Parathyroid adenoma (tissue), 2 donors: ENCODE data around the gene INTS3.

Source experiments
- H2AFZ ChIP-seq: fragments of 300-600 bp; sonication (generic); one replicate; pipeline ENCODE4 v1.7.0; 2017; ENCODE audit warnings: antibody characterized with exemption, mild to moderate bottlenecking
- H3K27ac ChIP-seq: fragments of 300-600 bp; sonication (generic); one replicate; pipeline ENCODE4 v1.7.0; 2017
- H3K27me3 ChIP-seq: fragments of 300-600 bp; sonication (generic); one replicate; pipeline ENCODE4 v1.7.0; 2017; ENCODE audit warnings: low read length; ENCODE audit not compliant: control insufficient read depth, insufficient read depth
- H3K36me3 ChIP-seq: fragments of 300-600 bp; sonication (generic); one replicate; pipeline ENCODE4 v1.7.0; 2017; ENCODE audit warnings: low read length; ENCODE audit not compliant: control insufficient read depth, insufficient read depth
- H3K4me1 ChIP-seq: fragments of 300-600 bp; sonication (generic); one replicate; pipeline ENCODE4 v1.7.0; 2017; ENCODE audit warnings: control low read depth
- H3K4me2 ChIP-seq: fragments of 300-600 bp; sonication (generic); one replicate; pipeline ENCODE4 v1.7.0; 2017; ENCODE audit warnings: low read length
- H3K4me3 ChIP-seq: fragments of 300-600 bp; sonication (generic); one replicate; pipeline ENCODE4 v1.7.0; 2017; ENCODE audit warnings: low read depth, low read length
- H3K79me2 ChIP-seq: fragments of 300-600 bp; sonication (generic); one replicate; pipeline ENCODE4 v1.7.0; 2017; ENCODE audit warnings: control low read depth
- H3K9ac ChIP-seq: fragments of 300-600 bp; sonication (generic); one replicate; pipeline ENCODE4 v1.7.0; 2017; ENCODE audit warnings: mild to moderate bottlenecking
- H3K9me3 ChIP-seq: fragments of 300-600 bp; sonication (generic); one replicate; pipeline ENCODE4 v1.7.0; 2017; ENCODE audit warnings: low read length; ENCODE audit not compliant: control insufficient read depth
- CTCF ChIP-seq: fragments of 300-600 bp; sonication (generic); IDR thresholded peaks from one replicate; pipeline ENCODE4 v1.7.0; 2017; ENCODE audit warnings: antibody characterized with exemption, mild to moderate bottlenecking
- donor health status: primary hyperparathyroidism.

INTS3 gene

GRCh38 chr1:153680120-153680403, 47.8 kb upstream of the INTS3 start:
- no peak overlapping the region for H2AFZ ChIP-seq
- TF ChIP-seq CTCF: no peak
- no peak overlapping the region for H3K9ac ChIP-seq
- H3K79me2 ChIP-seq: no peaks in the 10 kb centered on the region
- no peak overlapping the region for H3K4me3 ChIP-seq
- H3K27me3 ChIP-seq: no peaks in the 10 kb centered on the region
- H3K9me3 ChIP-seq: no peaks in the 10 kb centered on the region
- H3K36me3 ChIP-seq: no peaks in the 10 kb centered on the region
- H3K4me2 ChIP-seq: no peak overlapping the region
- H3K4me1 ChIP-seq: no peaks in the 10 kb centered on the region
- H3K27ac ChIP-seq: no peak overlapping the region

GRCh38 chr1:153682730-153683129, 45.1 kb upstream of the INTS3 start:
- H3K27me3 ChIP-seq: no peaks in the 10 kb centered on the region
- H3K4me1 ChIP-seq: no peaks in the 10 kb centered on the region
- H2AFZ ChIP-seq: no peak overlapping the region
- H3K9me3 ChIP-seq: no peaks in the 10 kb centered on the region
- H3K4me3 ChIP-seq: no peak overlapping the region
- no peak for TF ChIP-seq CTCF
- no peak overlapping the region for H3K27ac ChIP-seq
- no peak overlapping the region for H3K4me2 ChIP-seq
- H3K9ac ChIP-seq: no peak overlapping the region
- H3K79me2 ChIP-seq: no peaks in the 10 kb centered on the region
- no peaks in the 10 kb centered on the region for H3K36me3 ChIP-seq

GRCh38 chr1:153683854-153684253, 44.0 kb upstream of the INTS3 start:
- no peaks in the 10 kb centered on the region for H3K79me2 ChIP-seq
- no peaks in the 10 kb centered on the region for H3K36me3 ChIP-seq
- no peaks in the 10 kb centered on the region for H3K9me3 ChIP-seq
- H3K4me3 ChIP-seq: no peak overlapping the region
- H3K9ac ChIP-seq: no peak overlapping the region
- H2AFZ ChIP-seq: no peak overlapping the region
- no peak overlapping the region for H3K27ac ChIP-seq
- no peaks in the 10 kb centered on the region for H3K4me1 ChIP-seq
- H3K27me3 ChIP-seq: no peaks in the 10 kb centered on the region
- no peak overlapping the region for H3K4me2 ChIP-seq
- no peak for TF ChIP-seq CTCF

GRCh38 chr1:153684892-153685291, 43.0 kb upstream of the INTS3 start:
- Histone ChIP-seq H3K4me3 (no peak overlapping the region), H3K79me2 (no peaks in the 10 kb centered on the region), H3K9ac (no peak overlapping the region), H3K4me2 (no peak overlapping the region), H3K27me3 (no peaks in the 10 kb centered on the region), H2AFZ (no peak overlapping the region), H3K9me3 (no peaks in the 10 kb centered on the region), H3K36me3 (no peaks in the 10 kb centered on the region), H3K4me1 (no peaks in the 10 kb centered on the region), H3K27ac (no peak overlapping the region)
- no peak for TF ChIP-seq CTCF

GRCh38 chr1:153685544-153686340, 42.1 kb upstream of the INTS3 start:
- Histone ChIP-seq H3K27me3 (no peaks in the 10 kb centered on the region), H3K36me3 (no peaks in the 10 kb centered on the region), H3K4me3 (no peak overlapping the region), H3K9me3 (no peaks in the 10 kb centered on the region), H3K9ac (no peak overlapping the region), H3K79me2 (no peaks in the 10 kb centered on the region), H3K4me1 (no peaks in the 10 kb centered on the region), H3K4me2 (no peak overlapping the region), H2AFZ (no peak overlapping the region), H3K27ac (no peak overlapping the region)
- TF ChIP-seq CTCF: no peak
